Aorta (tissue), 5 donors: ENCODE results near the gene TPD52L2. TPM values are rescaled to one million over a fixed set of nuclear protein-coding genes. Genes with fewer than 3 reads are reported as not detected.

Experiments
- ATAC-seq: fragments of 200-7000 bp; cut with Tn5 transposase; one replicate; pipeline ENCODE4 v1.9.1; 2022; ENCODE audit warnings: moderate library complexity; ENCODE audit not compliant: low FRiP score
- DNase-seq, 2 donors: peaks; one replicate each; pipeline ENCODE4 v3.0.0-alpha.2; 2020
- H3K27ac ChIP-seq, 2 donors: one replicate each; pipeline ENCODE4 v1.5.1; 2013; ENCODE audit warnings: low read length in 2 of 2, mild to moderate bottlenecking in 2 of 2, moderate library complexity in 2 of 2, control low read depth in 1 of 2, inconsistent platforms in 1 of 2, low read depth in 1 of 2
- H3K27me3 ChIP-seq, 2 donors: one replicate each; pipeline ENCODE4 v1.6.1; 2013; ENCODE audit warnings: control low read depth in 1 of 2, low read length in 1 of 2, mild to moderate bottlenecking in 1 of 2, moderate library complexity in 1 of 2; ENCODE audit not compliant: insufficient read depth in 2 of 2, control insufficient read depth in 1 of 2
- H3K36me3 ChIP-seq, 2 donors: one replicate each; pipeline ENCODE4 v1.6.1; 2013; ENCODE audit warnings: control low read depth in 1 of 2, low read length in 1 of 2, mild to moderate bottlenecking in 1 of 2; ENCODE audit not compliant: insufficient read depth in 2 of 2, control insufficient read depth in 1 of 2
- H3K4me1 ChIP-seq, 2 donors: one replicate each; pipeline ENCODE4 v1.6.1; 2013; ENCODE audit warnings: low read length in 2 of 2, control low read depth in 1 of 2, mild to moderate bottlenecking in 1 of 2, moderate library complexity in 1 of 2; ENCODE audit not compliant: insufficient read depth in 2 of 2, control insufficient read depth in 1 of 2
- H3K4me3 ChIP-seq, 2 donors: one replicate each; pipeline ENCODE4 v1.5.1; 2013; ENCODE audit warnings: low read length in 2 of 2, control low read depth in 1 of 2, mild to moderate bottlenecking in 1 of 2
- H3K9me3 ChIP-seq: one replicate; pipeline ENCODE4 v1.6.1; 2013; ENCODE audit warnings: mild to moderate bottlenecking, low read length; ENCODE audit not compliant: control insufficient read depth
- WGBS, 2 donors: extraction: QIAGEN DNeasy Blood & Tissue Kit; methylation state at CpG; one replicate each; pipeline ENCODE4 v1.1.7; 2013; 5-methylcytosine and 5-hydroxymethylcytosine counted together
- intact Hi-C, 2 donors: fragments of 100-400 bp; cut with DNase I; formaldehyde crosslinking; loops; one replicate each; pipeline versions ENCODE4 v1.14.2 to v1.15.0; 2022
- polyA plus RNA-seq, 2 donors: library from polyadenylated mRNA; stranded (reverse); fragments of 200-250 nt; gene quantifications; one replicate each; pipeline ENCODE4 v1.2.3, GENCODE V29; 2013
- total RNA-seq, 2 donors: library from RNA; stranded (reverse); fragmentation: NEBNext Ultra II Directional; extraction: Animal tissue kit (Norgen Biotek cat#: 25700); gene quantifications; one replicate each; pipeline ENCODE4 v1.2.1, GENCODE V29; 2021
- donor health status: healthy with polysubstance abuse.
- donor health status: Bipolar disorder and iron deficiency.
- donor health status: DM: no; HTN: no; CAD: no.
- donor health status: DM: no; HTN: no; CAD: no.
- donor health status: DM: yes; HTN: yes; CAD: no.

Gene TPD52L2
- total and polyA plus RNA-seq, 4 donors: 89.8 to 112 (median 101) TPM

GRCh38 chr20:63889241-63890200, 24.5 kb downstream of the TPD52L2 start:
- Histone ChIP-seq H3K27me3 (no peaks in the 10 kb centered on the region), H3K4me1 (no peaks in the 10 kb centered on the region), H3K9me3 (no peaks in the 10 kb centered on the region), H3K36me3 (peaks cover 0 to 8% of the 10 kb centered on the region in 2 donors), H3K27ac (no peak overlapping the region), H3K4me3 (no peak overlapping the region)
- DNase-seq (no peak), ATAC-seq (no peak)
- 88% methylated on average over 25 of the region's 25 CpGs for WGBS, 2 donors
- intact Hi-C loops: loop anchor here in 1 of 2 donors (10.0 kb wide), 1 partner anchor 265 kb away; the partner anchor contains the start of gene GMEB2

DNA sequence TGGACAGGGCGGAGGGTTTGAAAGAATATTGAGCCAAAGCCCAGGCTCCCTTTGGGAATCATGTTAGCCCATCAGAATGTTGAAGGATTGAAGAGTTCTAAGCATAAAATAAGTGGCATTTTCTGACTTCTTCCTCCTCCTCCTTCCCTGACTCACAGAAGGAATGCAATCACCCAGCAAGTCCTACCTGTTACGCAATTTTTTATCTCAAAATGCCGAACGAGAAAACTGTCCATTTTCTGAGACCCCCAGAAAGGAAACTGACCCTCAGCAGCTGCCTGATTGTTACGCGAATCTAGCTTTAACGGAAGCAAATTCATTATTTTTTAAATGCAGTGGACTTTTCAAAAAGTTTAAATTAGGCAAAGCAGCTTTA, 25.1 kb downstream of the TPD52L2 start:
- DNase-seq: no peak
- no peak overlapping the region for H3K27ac ChIP-seq
- intact Hi-C loops: loop anchor here in 1 of 2 donors (10.0 kb wide), 1 partner anchor 265 kb away; the partner anchor contains the start of gene GMEB2
- no peaks in the 10 kb centered on the region for H3K4me1 ChIP-seq
- WGBS, 2 donors: 89 to 92% methylated on average over 7 of the region's 7 CpGs
- no peak for ATAC-seq
- peaks cover 0 to 7% of the 10 kb centered on the region in 2 donors for H3K36me3 ChIP-seq
- no peaks in the 10 kb centered on the region for H3K9me3 ChIP-seq
- H3K4me3 ChIP-seq: no peak overlapping the region
- no peaks in the 10 kb centered on the region for H3K27me3 ChIP-seq

GRCh38 chr20:63890616-63891015, 25.5 kb downstream of the TPD52L2 start:
- 86 to 89% methylated on average over 7 of the region's 7 CpGs for WGBS, 2 donors
- Histone ChIP-seq H3K36me3 (peaks cover 0 to 7% of the 10 kb centered on the region in 2 donors), H3K27ac (no peak overlapping the region), H3K27me3 (no peaks in the 10 kb centered on the region), H3K4me3 (no peak overlapping the region), H3K9me3 (no peaks in the 10 kb centered on the region), H3K4me1 (no peaks in the 10 kb centered on the region)
- ATAC-seq (no peak), DNase-seq (no peak)
- intact Hi-C loops: loop anchor here in 1 of 2 donors (10.0 kb wide), 1 partner anchor 266 kb away; the partner anchor contains the start of gene GMEB2

- H3K4me1 ChIP-seq: peaks cover 0 to 2% of the 10 kb centered on the region in 2 donors
- intact Hi-C loops: loop anchor here in 1 of 2 donors (10.0 kb wide), 1 partner anchor 267 kb away; the partner anchor contains the start of gene GMEB2
- no peak for ATAC-seq
- no peak for DNase-seq
- no peak overlapping the region for H3K27ac ChIP-seq
- no peak overlapping the region for H3K4me3 ChIP-seq
- H3K27me3 ChIP-seq: no peaks in the 10 kb centered on the region
- H3K9me3 ChIP-seq: no peaks in the 10 kb centered on the region
- peaks cover 0 to 7% of the 10 kb centered on the region in 2 donors for H3K36me3 ChIP-seq
- WGBS, 2 donors: 88 to 89% methylated on average over 29 of the region's 29 CpGs
Measured at GRCh38 chr20:63891061-63892002, 26.3 kb downstream of the TPD52L2 start.

DNA sequence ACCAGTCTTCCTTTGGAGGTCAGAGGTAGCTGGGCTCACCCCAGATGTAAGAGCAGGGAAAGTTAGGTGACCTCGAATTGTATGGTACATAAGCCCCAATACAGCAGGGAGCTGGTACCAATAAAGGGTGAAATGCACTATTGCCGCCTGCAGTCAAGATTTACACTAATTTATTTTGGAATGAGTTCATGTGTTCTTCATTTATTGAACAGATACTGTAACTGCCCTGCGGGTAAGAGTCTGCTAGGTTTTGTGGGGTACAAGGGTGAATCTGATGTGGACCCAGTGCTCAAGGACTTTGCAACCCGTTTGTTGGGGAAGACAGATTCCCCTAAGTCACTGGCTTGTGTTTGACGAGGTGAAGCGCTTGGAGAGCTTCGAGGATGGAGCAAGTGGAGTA, 27.3 kb downstream of the TPD52L2 start:
- H3K36me3 ChIP-seq: peaks cover 0 to 7% of the 10 kb centered on the region in 2 donors
- H3K4me3 ChIP-seq: no peak overlapping the region
- DNase-seq (no peak), ATAC-seq (no peak)
- intact Hi-C loops: loop anchor here in 1 of 2 donors (10.0 kb wide), 1 partner anchor 268 kb away; the partner anchor contains the start of gene GMEB2
- no peaks in the 10 kb centered on the region for H3K27me3 ChIP-seq
- H3K27ac ChIP-seq: no peak overlapping the region
- H3K4me1 ChIP-seq: peaks cover 0 to 4% of the 10 kb centered on the region in 2 donors
- WGBS, 2 donors: 86 to 87% methylated on average over 7 of the region's 7 CpGs
- no peaks in the 10 kb centered on the region for H3K9me3 ChIP-seq

- Histone ChIP-seq H3K4me3 (no peak overlapping the region), H3K9me3 (no peaks in the 10 kb centered on the region), H3K27me3 (no peaks in the 10 kb centered on the region), H3K4me1 (peaks cover 0 to 4% of the 10 kb centered on the region in 2 donors), H3K36me3 (peaks cover 0 to 7% of the 10 kb centered on the region in 2 donors), H3K27ac (no peak overlapping the region)
- ATAC-seq (no peak), DNase-seq (no peak)
- WGBS, 2 donors: 7 to 12% methylated on average over 6 of the region's 6 CpGs
- intact Hi-C loops: loop anchor here in 1 of 2 donors (10.0 kb wide), 1 partner anchor 269 kb away; the partner anchor contains the start of gene GMEB2
Measured at GRCh38 chr20:63893999-63894357, 28.9 kb downstream of the TPD52L2 start.

- 1% methylated on average over 49 to 82 of the region's 82 CpGs for WGBS, 2 donors
- DNase-seq (peak; percentile 97 to 98), ATAC-seq (peak; percentile 97)
- H3K36me3 ChIP-seq: peaks cover 0 to 5% of the 10 kb centered on the region in 2 donors
- H3K27ac ChIP-seq: no peak within 1 kb of the TSS
- intact Hi-C loops: loop anchor here in 1 of 2 donors (10.0 kb wide), 1 partner anchor 270 kb away; the partner anchor contains the start of gene GMEB2
- peak within 1 kb of the TSS; percentile 91 to 93 for H3K4me3 ChIP-seq
- H3K9me3 ChIP-seq: no peaks in the 10 kb centered on the region
- peaks cover 0 to 4% of the 10 kb centered on the region in 2 donors for H3K4me1 ChIP-seq
- H3K27me3 ChIP-seq: no peaks in the 10 kb centered on the region
Measured at GRCh38 chr20:63894358-63895201, 29.5 kb downstream of the TPD52L2 start, which contains the start of gene DNAJC5. DNAJC5 (plus strand) TSS chr20:63895126; CDS start chr20:63928346, 33,220 bp downstream.
